ENCODE measurements around the gene ZNF45. TPM values are rescaled to one million over a fixed set of nuclear protein-coding genes. Genes with fewer than 3 reads are reported as not detected.

The ZNF45 gene
- total RNA-seq, 1 experiment from 2014 or later: 12.2 TPM

DNA sequence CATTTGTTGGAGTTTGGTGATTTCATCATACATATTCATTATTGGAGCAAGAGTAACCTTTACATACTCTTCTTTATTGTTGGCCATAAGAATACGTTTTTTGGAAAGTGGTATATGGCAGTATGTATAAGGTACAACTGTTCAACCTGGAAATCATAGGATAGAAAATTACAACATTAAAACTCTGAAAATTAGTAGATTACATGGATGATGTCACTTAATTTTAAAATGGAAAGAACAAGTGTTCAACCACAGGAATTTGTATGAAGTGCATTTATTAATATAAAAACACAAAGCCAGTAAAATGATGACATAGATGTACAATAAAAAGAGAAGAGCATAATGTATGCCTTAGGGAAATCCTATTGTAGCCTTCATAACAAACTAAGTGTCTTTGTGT is 41.6 kb upstream of the ZNF45 start:
- POLR2A ChIA-PET: no interaction called here
- H3K27ac Mint-ChIP-seq: no peak overlapping the region
- no peaks in the 10 kb centered on the region for H3K4me1 Mint-ChIP-seq
- no peak overlapping the region for H3K4me3 Mint-ChIP-seq
- TF ChIP-seq ZNF232 (CRISPR knock-in tag; IDR thresholded peaks at IDR 0.05): no peak
- TF ChIP-seq, protein P1, sequence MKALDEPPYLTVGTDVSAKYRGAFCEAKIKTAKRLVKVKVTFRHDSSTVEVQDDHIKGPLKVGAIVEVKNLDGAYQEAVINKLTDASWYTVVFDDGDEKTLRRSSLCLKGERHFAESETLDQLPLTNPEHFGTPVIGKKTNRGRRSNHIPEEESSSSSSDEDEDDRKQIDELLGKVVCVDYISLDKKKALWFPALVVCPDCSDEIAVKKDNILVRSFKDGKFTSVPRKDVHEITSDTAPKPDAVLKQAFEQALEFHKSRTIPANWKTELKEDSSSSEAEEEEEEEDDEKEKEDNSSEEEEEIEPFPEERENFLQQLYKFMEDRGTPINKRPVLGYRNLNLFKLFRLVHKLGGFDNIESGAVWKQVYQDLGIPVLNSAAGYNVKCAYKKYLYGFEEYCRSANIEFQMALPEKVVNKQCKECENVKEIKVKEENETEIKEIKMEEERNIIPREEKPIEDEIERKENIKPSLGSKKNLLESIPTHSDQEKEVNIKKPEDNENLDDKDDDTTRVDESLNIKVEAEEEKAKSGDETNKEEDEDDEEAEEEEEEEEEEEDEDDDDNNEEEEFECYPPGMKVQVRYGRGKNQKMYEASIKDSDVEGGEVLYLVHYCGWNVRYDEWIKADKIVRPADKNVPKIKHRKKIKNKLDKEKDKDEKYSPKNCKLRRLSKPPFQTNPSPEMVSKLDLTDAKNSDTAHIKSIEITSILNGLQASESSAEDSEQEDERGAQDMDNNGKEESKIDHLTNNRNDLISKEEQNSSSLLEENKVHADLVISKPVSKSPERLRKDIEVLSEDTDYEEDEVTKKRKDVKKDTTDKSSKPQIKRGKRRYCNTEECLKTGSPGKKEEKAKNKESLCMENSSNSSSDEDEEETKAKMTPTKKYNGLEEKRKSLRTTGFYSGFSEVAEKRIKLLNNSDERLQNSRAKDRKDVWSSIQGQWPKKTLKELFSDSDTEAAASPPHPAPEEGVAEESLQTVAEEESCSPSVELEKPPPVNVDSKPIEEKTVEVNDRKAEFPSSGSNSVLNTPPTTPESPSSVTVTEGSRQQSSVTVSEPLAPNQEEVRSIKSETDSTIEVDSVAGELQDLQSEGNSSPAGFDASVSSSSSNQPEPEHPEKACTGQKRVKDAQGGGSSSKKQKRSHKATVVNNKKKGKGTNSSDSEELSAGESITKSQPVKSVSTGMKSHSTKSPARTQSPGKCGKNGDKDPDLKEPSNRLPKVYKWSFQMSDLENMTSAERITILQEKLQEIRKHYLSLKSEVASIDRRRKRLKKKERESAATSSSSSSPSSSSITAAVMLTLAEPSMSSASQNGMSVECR (CRISPR knock-in tag; IDR thresholded peaks at IDR 0.05; ENCODE audit: borderline replicate concordance): no peak
- no peak for TF ChIP-seq SOX15 (CRISPR knock-in tag; IDR thresholded peaks at IDR 0.05)
- no peak for TF ChIP-seq ATF1 (CRISPR knock-in tag; IDR thresholded peaks at IDR 0.05)
- TF ChIP-seq ZNF138 (CRISPR knock-in tag; conservative IDR thresholded peaks at IDR 0.05): no peak
- TF ChIP-seq, protein P2, sequence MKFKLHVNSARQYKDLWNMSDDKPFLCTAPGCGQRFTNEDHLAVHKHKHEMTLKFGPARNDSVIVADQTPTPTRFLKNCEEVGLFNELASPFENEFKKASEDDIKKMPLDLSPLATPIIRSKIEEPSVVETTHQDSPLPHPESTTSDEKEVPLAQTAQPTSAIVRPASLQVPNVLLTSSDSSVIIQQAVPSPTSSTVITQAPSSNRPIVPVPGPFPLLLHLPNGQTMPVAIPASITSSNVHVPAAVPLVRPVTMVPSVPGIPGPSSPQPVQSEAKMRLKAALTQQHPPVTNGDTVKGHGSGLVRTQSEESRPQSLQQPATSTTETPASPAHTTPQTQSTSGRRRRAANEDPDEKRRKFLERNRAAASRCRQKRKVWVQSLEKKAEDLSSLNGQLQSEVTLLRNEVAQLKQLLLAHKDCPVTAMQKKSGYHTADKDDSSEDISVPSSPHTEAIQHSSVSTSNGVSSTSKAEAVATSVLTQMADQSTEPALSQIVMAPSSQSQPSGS (CRISPR knock-in tag; IDR thresholded peaks at IDR 0.05; ENCODE audit: borderline replicate concordance, low read depth): no peak
- TF ChIP-seq ZNF121 (CRISPR knock-in tag; IDR thresholded peaks at IDR 0.05): no peak
- TF ChIP-seq SMAD4 (CRISPR knock-in tag; IDR thresholded peaks at IDR 0.05): no peak
- no peak for TF ChIP-seq RORB (CRISPR knock-in tag; IDR thresholded peaks at IDR 0.05)
- TF ChIP-seq SMAD3 (CRISPR knock-in tag; IDR thresholded peaks at IDR 0.05; ENCODE audit: borderline replicate concordance): no peak
- TF ChIP-seq JUN (CRISPR knock-in tag; IDR thresholded peaks at IDR 0.05): no peak
- TF ChIP-seq, protein P3, sequence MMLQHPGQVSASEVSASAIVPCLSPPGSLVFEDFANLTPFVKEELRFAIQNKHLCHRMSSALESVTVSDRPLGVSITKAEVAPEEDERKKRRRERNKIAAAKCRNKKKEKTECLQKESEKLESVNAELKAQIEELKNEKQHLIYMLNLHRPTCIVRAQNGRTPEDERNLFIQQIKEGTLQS (CRISPR knock-in tag; conservative IDR thresholded peaks at IDR 0.05): no peak
- TF ChIP-seq, protein P4, sequence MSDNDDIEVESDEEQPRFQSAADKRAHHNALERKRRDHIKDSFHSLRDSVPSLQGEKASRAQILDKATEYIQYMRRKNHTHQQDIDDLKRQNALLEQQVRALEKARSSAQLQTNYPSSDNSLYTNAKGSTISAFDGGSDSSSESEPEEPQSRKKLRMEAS (CRISPR knock-in tag; IDR thresholded peaks at IDR 0.05): no peak
- no peak for TF ChIP-seq RELA (CRISPR knock-in tag; IDR thresholded peaks at IDR 0.05; ENCODE audit: borderline replicate concordance)
- no peak for TF ChIP-seq GTF2I (CRISPR knock-in tag; conservative IDR thresholded peaks at IDR 0.05)
- CTCF ChIA-PET: no interaction called here
- H3K36me3 Mint-ChIP-seq: peaks cover 44% of the 10 kb centered on the region
- DNase-seq (ENCODE audit: low spot score): no peak
- H3K27me3 Mint-ChIP-seq (ENCODE audit: low read depth): peaks cover 38% of the 10 kb centered on the region
- H3K9me3 Mint-ChIP-seq: peaks cover 84% of the 10 kb centered on the region
- no peak for ATAC-seq

DNA sequence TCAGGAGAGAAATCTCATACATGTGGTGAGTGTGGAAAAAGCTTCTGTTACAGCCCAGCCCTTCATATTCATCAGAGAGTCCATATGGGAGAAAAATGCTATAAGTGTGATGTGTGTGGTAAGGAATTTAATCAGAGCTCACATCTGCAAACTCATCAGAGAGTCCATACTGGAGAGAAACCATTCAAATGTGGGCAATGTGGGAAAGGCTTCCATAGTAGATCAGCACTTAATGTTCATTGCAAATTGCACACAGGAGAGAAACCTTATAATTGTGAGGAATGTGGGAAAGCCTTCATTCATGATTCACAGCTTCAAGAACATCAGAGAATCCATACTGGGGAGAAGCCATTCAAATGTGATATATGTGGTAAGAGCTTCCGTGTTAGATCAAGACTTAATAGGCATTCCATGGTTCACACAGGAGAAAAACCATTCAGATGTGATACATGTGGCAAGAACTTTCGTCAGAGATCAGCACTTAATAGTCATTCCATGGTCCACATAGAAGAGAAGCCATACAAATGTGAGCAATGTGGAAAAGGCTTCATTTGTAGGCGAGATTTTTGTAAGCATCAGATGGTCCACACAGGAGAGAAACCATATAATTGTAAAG is 31.1 kb upstream of the ZNF45 start:
- H3K9me3 Mint-ChIP-seq: peaks cover 93% of the 10 kb centered on the region
- DNase-seq (ENCODE audit: low spot score): no peak
- CTCF ChIA-PET: no interaction called here

DNA sequence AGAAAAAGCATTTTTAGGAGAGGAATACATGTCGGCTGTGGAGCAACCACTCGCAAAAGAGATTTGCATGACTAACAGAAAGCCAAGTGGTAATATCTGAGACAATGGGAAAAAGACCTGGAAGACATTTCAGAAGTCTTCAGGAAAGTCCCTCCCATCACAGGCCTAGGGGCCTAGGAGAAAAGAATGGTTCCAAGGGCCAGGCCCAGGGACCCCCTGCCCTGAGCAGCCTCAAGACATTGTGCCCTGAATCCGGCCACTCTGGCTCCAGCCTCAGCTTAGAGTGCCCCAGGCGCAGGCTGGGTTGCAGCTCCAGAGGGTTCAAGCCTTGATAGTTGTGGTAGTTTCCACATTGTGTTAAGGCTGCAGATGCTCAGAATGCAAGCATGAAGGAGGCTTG is 25.3 kb upstream of the ZNF45 start:
- CTCF ChIA-PET: no interaction called here
- H3K4me3 Mint-ChIP-seq: no peak overlapping the region
- DNase-seq (ENCODE audit: low spot score) (no peak), ATAC-seq (no peak)
- POLR2A ChIA-PET: no interaction called here
- peaks cover 2% of the 10 kb centered on the region for H3K27me3 Mint-ChIP-seq (ENCODE audit: low read depth)
- TF ChIP-seq ZNF671 (CRISPR knock-in tag; IDR thresholded peaks at IDR 0.05) (no peak), IRF2 (CRISPR knock-in tag; IDR thresholded peaks at IDR 0.05; ENCODE audit: borderline replicate concordance, low read depth) (no peak), SP1 (CRISPR knock-in tag; conservative IDR thresholded peaks at IDR 0.05) (no peak), ATF1 (CRISPR knock-in tag; IDR thresholded peaks at IDR 0.05) (no peak), ESRRA (CRISPR knock-in tag; IDR thresholded peaks at IDR 0.05; ENCODE audit: borderline replicate concordance) (no peak), GTF2I (CRISPR knock-in tag; conservative IDR thresholded peaks at IDR 0.05) (no peak)
- TF ChIP-seq, protein P5, sequence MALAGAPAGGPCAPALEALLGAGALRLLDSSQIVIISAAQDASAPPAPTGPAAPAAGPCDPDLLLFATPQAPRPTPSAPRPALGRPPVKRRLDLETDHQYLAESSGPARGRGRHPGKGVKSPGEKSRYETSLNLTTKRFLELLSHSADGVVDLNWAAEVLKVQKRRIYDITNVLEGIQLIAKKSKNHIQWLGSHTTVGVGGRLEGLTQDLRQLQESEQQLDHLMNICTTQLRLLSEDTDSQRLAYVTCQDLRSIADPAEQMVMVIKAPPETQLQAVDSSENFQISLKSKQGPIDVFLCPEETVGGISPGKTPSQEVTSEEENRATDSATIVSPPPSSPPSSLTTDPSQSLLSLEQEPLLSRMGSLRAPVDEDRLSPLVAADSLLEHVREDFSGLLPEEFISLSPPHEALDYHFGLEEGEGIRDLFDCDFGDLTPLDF (CRISPR knock-in tag; IDR thresholded peaks at IDR 0.05): no peak
- TF ChIP-seq, protein P6, sequence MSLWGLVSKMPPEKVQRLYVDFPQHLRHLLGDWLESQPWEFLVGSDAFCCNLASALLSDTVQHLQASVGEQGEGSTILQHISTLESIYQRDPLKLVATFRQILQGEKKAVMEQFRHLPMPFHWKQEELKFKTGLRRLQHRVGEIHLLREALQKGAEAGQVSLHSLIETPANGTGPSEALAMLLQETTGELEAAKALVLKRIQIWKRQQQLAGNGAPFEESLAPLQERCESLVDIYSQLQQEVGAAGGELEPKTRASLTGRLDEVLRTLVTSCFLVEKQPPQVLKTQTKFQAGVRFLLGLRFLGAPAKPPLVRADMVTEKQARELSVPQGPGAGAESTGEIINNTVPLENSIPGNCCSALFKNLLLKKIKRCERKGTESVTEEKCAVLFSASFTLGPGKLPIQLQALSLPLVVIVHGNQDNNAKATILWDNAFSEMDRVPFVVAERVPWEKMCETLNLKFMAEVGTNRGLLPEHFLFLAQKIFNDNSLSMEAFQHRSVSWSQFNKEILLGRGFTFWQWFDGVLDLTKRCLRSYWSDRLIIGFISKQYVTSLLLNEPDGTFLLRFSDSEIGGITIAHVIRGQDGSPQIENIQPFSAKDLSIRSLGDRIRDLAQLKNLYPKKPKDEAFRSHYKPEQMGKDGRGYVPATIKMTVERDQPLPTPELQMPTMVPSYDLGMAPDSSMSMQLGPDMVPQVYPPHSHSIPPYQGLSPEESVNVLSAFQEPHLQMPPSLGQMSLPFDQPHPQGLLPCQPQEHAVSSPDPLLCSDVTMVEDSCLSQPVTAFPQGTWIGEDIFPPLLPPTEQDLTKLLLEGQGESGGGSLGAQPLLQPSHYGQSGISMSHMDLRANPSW (CRISPR knock-in tag; conservative IDR thresholded peaks at IDR 0.05; ENCODE audit: low read depth): no peak
- H3K9me3 Mint-ChIP-seq: peaks cover 88% of the 10 kb centered on the region
- no peak overlapping the region for H3K27ac Mint-ChIP-seq
- no peaks in the 10 kb centered on the region for H3K4me1 Mint-ChIP-seq
- peaks cover 65% of the 10 kb centered on the region for H3K36me3 Mint-ChIP-seq

More for the DNA sequence above, 31.1 kb upstream of the ZNF45 start:
- Mint-ChIP-seq H3K4me3 (no peak overlapping the region), H3K36me3 (peaks cover 95% of the 10 kb centered on the region), H3K27ac (no peak overlapping the region), H3K27me3 (ENCODE audit: low read depth) (peaks cover 49% of the 10 kb centered on the region), H3K4me1 (no peaks in the 10 kb centered on the region)
- POLR2A ChIA-PET: no interaction called here
- TF ChIP-seq NFE2L1 (CRISPR knock-in tag; IDR thresholded peaks at IDR 0.05) (no peak), FOXK1 (CRISPR knock-in tag; IDR thresholded peaks at IDR 0.05) (no peak), ZNF138 (CRISPR knock-in tag; conservative IDR thresholded peaks at IDR 0.05) (no peak), FOXJ3 (CRISPR knock-in tag; IDR thresholded peaks at IDR 0.05; ENCODE audit: borderline replicate concordance) (no peak)
- no peak for ATAC-seq

Data from WTC11 (cell line).